HG02981 (cell line): ENCODE results near the gene MRM2.

Experiments used
- ATAC-seq: cut with Tn5 transposase; IDR thresholded peaks from one replicate; pipeline ENCODE4 v1.9.1; 2021; ENCODE audit warnings: mild to moderate bottlenecking, moderate library complexity; ENCODE audit not compliant: unreplicated experiment

The MRM2 gene

DNA sequence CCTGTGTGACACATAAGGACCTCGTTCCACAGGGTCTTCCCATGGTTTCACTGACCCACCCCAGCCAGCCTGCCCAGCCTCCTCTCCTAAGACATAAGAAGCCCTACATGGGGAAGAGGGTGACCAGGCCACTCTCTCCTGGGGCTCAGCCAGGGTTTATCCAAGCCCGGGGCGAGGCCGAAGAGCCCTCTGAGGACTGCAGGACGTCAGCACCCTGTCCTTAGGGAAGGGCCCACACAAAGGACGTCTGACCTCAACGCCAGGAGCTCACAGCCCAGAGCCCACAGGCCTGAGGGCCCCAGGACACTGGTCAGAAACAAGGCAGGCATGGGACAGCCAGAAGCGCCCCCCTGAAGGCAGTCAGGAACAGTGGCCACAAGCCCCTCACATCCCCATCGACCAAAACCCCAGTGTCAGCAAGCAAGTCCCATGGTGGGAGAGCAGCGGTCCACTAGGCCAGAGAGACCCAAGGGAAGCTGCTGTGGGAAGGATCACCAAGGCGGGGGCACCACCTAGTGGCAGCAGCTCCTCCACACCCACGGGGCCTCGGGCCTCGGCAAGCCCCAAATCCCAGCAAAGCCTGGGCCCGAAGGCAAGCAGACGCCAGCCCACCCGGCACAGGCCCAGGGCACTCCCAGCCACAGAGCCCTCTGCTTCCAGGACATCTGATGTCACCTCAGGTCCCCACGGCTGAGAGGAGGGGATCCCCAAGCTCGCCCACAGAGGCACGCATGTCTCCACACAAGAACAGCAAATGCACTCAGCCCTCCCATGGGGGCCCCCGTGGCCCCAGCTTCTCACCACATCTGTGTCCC lies 32.7 kb downstream of the MRM2 start:
- ATAC-seq = peak; percentile 54

DNA sequence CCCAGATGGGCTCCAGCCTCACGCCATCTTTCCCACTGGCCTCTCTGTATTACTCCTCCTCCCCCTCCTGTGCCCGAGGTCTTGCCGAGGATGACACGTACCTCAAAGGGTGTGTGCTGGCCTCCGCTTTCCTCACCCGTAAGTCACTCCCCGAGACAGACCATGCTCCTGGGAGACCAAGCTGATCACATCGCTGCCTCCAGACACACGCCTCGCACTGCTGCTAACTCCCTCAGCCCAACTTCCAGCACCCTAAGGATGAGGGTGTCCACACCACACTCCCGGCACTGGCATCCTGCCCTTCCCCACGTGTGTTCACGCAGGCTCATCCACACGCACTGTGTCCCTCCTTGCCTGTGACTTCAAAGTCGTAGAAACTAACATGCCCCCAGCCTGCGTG lies 33.3 kb downstream of the MRM2 start:
- no peak for ATAC-seq

DNA sequence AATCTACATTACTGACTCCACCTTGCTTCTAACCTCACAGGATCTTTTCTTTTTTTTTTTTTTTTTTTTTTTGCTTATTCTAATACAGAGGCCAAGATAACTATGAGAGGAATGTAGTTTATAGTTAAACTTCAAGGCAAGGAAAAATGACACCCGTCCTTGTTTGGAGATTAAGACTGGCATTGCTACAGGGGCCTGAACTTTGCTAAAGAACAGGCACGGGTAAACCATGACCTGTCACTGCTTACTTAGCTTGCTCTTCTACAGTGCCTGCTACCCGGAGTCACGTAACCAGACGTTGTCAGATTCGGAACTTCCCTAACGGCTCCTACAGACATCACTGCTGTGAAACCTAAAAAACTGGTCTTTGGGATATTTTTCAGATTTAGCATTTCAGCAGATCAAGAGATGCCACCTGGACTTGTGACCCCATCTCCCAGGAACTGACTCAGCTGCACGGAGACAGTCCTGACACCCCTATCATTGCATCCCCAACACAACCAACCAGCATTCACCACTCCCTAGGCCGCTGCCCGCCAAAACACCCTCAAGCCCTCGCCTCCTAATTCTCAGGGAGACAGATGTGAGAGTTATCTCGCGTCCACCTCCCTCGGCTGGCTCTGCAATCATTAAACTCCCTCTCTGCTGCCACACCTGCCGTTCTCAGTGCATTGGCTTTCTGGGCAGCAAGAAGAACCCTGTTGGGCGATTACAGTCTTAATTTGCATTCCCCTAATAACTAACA lies 36.8 kb downstream of the MRM2 start:
- no peak for ATAC-seq

DNA sequence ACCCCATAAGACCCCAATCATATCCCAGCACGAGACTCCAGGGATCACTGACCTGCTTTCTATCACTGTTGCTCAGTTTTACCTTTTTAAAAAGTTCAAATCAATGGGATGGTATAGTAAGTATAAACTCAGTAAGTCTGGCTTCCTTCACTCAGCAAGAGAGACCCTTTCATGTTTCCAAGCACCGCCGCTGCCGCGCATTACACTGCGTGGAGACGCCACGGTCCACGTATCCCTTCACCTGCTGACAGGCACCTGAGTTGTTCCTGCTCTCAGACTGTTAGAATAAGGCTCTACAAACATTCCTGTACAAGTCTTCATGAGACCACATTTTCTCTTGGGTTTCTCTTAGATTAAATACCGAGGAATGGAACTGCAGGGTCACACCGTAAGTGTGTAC lies 37.6 kb downstream of the MRM2 start:
- no peak for ATAC-seq

DNA sequence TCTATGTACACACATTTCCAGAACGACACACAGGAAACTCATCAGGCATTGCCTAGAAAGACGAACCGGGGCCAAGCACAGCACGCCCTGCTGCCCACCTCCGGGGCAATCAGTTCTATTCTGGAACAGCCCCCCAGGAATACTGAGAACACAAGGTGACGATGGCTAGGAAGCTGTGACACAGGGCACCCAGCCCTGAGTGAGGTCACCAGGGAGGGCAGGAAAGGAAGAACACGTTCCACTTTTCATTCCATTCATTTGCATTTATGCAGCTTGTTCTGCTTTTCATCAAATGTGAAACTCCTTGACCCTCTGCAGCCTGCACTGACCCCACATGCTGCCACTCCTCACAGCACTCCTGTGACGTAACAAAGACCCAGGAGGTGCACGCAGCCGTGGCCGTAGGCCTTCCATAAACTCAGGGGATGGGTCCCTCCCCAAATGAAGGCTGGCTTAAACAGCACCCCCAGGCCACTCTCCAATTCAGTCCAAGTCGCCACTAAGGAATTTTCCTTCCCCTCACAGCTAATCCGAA lies 38.2 kb downstream of the MRM2 start:
- ATAC-seq = no peak

DNA sequence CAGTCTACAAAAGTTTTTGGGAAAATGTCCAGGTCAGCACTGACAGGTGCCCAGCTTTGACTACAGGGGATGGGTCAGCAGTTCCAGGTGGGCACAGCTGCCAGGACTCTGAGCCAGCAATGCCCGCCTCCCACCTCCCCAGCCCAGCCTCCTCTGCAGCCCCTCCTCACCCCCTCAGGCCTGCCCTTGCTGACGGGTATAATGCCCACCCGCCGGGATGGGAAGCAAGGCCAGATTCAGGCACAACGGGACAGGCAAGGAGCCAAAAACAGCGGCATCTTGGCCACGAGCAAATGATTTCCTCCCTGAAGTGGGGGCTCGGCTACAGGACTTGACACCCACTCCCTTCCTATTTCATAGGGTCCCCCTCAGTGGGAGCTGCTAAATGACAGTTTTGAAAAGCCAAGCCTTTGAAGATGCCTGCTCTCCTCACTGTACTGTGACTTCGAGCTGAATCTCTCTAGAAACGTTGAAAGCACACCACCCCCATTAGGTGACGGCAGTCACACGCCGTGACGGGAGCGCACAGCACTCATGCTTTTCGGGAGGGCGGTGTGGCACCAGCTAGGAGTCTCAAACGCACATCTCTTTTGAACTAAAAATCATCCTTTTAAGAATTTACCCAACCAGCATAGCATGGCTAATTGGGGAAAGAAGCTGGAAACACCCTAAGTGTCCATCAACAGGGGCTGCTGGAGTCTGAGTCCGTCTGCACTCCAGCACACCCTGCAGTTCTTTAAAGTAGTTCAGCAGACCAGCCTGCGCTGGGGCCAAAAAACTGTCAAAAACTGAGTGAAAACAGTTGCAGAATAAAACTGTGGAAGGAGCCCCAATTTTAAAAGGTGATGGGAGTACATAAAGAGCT lies 38.9 kb downstream of the MRM2 start:
- ATAC-seq = no peak

DNA sequence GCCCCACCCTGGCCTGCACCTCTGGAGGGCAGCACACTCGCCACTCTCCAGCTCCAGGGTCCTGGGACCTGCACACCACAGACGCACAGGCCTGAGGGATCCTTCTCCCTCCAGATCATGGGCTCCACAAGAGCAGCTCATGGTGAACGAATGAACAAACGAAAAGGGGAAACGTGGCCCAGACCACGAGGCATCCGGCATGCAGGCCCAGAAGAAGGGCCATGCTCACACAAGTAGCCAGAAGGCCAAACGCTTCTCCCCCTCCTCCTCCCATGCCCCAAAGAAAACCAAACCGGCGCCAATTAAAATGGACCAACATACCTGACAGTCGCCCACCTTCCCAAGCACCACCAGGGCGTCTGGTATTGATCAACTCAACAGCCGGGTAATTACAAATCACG lies 39.6 kb downstream of the MRM2 start:
- ATAC-seq = no peak

DNA sequence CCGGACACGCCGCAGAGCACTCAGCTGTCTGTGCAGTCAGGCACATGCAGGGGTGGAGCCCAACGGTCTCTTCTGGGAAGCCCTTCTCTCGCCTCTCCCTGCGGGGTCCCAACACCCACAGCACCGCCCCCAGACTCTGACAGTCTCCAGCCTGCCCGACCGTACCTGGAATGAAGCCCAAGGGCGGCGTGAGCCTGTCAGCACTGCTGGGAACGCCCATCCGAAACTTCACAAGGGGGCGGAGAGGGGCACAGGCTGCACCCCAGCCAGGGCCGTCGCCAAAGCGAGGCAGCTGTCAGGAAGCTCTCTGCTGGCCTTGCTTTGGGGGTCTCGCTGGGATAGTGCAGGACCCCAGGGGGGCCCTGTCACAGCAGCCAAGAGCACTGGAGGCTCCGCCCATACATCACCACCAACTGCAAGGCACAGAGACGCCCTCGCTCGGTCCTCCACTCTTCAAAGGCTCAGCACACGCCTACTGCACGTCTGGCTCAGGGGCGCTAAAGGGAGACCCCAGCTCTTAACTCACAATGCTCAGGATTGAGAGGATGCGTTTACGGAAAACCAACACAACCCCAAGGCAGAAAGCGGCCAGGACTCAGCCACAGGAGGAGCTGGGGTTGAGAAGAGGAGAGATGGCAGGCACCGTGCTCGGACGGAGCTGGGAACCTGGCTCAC lies 40.2 kb downstream of the MRM2 start:
- no peak for ATAC-seq

DNA sequence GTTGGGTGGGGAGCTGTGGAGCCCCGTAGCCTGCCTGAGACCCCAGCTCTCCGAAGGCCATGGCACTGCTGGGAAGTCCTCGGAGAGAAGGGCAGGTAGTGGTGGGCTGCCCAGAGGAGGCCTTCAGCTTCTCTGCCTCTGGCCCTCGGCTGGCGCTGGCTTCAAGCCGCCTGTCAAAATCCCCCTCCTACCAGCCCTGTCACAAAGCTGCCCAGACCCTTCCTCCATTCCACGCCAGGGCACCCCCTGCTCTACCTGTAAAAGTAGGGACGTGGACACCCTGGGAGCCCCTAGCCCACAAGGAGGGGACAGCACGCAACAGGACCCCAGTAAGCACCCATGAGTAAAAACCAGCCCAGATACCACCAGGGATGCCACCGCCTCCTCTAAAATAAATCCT lies 40.9 kb downstream of the MRM2 start:
- ATAC-seq = no peak

DNA sequence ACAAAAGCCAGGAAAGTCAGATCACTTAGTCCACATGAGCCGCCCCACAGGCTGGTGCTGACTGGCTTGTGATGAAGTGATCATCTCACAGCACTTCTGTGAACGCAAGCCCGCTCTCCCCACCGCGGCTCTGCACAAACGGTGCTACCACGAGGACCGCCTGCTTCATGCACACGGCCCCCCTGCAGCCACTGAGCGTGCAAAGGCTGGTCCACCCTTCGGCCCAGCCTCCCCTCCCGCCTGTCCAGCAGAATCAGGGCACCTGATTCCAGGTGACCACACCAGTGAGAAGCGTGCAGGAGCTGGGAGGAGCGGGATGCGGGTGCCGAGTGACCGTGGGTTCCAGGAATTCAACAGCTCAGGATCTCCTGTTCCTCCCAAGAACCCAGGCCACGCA lies 41.4 kb downstream of the MRM2 start:
- ATAC-seq = no peak

DNA sequence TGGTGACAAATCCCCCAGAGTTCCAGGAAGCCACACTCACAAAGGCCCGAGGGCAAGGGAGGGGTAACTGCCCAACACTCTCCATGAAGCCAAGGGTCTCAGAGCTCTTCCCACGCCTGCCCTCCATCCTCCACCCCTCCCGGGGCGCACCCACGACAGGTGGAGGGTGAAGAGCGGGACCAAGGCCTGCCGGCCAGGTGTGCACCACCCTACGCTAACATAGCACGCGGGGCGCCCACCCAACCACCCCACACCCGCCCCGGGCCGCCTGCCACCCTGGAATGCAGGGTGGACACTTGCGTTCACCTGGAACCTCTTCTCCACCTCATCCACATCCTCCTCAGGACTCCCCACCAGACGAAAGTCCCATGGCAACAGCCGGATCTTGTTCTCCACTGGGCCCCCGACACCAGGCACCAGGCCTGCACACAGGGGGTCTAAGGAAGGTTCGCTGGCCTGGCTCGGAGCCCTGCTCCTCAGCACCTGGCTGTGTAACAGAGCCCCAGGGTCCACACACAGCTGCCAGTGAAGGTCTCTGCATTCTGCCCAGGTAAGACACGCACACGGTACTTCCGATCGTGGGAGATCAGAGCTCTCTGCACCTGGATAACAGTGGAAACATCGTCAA lies 41.9 kb downstream of the MRM2 start:
- no peak for ATAC-seq

DNA sequence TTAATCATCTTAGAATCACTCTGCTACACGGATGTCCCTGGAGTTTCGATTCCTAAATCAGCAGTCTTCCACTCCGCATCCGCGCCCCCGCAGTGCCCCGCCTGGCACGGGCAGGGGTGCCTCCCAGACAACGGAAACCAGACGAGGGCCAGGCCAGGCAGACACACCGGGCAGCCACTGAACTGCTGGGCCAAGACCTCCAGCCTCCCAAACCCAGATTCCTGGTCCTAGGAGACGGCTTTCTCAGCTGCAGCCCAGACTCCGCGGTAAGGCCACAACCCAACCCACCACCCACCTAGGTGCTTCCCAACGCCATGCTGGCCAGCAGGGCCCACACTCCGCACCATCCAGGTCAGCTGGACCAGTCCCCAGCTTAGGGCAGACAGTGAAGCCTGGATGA lies 42.5 kb downstream of the MRM2 start:
- ATAC-seq = no peak

DNA sequence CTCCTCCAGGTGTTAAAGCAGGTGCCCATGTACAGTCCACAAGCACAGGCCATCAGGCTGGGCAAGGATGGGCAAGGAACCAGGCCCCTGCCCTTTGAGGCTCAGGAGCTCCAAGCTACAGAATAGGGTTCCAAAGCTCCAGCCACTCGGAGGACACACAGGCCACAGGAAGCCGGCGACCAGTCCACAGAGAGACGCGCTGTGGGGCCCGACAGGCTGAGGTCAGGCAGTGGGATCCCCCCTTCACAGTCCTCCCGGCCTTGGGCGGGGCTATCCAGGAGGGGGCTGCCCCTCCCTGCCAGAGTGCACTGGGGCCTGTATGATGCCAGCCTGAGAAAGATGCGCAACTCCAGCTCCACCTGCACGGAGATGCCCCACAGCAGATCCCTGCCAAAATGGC lies 43.2 kb downstream of the MRM2 start:
- ATAC-seq = no peak

DNA sequence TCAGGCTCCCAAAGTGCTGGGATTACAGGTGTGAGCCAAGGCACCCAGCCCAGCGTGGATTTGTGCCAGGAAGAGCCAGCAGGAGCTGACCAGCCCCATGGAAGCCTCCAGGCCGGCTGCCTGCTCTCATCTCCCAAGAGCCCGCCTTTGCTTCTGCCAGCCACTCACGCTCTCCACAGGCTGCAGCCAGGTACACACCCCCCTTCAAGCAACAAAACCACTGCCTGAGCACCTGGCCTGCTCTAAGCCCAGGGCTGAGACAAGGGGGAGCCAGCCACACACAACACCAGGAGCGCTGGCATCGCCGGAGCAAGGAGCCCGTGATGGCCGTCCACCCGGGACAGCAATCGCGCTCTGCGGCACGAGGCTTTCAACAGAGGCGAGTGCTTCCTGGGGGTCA lies 43.8 kb downstream of the MRM2 start:
- no peak for ATAC-seq

DNA sequence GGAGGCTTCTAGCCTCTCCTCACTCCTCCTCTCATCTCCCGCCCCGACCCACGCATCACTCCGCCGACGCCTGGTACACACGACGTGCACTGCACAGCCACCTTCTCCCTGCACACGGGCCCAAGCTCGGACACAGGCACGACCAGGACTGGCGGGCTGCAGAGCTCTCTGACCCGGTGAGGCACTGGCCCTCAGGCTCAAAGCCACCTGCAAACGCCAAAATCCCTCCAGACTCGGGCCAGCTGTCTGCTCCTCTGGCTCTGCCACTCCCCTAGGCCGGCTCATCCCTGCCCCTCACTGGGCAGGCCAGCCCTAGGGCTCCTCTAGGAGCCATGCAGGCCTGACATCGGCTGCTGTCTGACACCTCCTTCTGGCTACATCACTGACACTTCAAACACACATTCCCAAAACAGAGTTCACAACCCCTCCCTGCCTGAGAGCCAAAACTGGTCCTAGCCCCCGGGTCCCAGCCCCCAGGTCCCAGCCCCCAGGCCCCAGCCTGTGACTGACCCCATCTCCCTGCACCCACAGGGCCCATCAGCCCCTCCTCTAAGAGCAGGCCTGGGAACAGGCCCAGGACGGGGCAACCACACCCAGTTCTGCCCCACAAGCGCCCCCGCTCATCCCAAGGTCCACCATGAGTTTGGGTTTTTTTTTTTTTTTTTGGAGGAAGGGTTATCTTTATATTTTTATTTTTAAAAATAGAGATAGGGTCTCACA lies 44.4 kb downstream of the MRM2 start:
- ATAC-seq = no peak

DNA sequence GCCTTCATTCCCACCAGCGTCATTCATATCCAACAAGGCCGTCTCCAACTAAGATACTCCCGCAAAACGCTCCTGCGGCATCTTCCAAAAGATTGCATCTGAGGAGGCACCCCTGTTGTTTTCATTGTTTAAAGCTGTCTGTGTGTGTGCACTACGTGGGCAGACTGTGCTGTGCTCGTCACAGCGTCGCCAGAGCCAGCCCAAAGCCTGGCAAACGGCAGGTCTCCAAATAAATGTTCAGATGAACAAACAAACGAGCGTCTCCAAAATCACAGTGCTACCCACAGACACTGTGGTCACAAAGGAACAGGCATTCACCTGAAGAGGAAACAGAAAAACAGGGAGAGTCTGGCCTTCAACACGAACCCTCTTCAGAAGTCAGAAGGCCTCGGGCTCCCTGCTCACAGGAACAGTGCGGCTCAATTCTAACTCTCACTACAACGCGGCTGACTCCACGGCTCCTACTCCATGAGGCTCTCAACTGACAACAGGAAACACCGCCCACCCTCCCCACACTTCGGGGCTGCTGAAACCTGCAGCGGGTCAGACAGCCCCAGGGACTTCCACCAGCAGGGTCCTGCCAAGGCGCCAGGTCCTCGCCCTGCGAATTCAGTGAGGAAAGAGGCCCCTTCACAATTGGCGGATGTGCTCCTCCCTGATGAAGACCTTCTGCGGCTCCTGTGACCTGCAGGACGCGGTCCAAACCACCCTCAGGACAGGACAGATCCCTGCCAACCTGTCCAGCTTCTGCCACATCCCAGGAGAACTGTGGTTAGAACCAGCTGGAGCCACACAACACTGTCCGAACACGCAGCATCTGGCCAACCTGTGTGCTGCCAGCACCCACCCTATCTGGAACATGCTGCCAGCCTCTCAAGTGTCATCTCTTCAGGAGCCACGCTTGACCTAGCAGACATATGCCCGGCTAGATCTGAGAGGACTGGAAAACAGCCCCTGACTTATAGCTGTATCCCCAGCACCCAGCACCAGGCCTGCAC lies 45.3 kb downstream of the MRM2 start:
- ATAC-seq = no peak

DNA sequence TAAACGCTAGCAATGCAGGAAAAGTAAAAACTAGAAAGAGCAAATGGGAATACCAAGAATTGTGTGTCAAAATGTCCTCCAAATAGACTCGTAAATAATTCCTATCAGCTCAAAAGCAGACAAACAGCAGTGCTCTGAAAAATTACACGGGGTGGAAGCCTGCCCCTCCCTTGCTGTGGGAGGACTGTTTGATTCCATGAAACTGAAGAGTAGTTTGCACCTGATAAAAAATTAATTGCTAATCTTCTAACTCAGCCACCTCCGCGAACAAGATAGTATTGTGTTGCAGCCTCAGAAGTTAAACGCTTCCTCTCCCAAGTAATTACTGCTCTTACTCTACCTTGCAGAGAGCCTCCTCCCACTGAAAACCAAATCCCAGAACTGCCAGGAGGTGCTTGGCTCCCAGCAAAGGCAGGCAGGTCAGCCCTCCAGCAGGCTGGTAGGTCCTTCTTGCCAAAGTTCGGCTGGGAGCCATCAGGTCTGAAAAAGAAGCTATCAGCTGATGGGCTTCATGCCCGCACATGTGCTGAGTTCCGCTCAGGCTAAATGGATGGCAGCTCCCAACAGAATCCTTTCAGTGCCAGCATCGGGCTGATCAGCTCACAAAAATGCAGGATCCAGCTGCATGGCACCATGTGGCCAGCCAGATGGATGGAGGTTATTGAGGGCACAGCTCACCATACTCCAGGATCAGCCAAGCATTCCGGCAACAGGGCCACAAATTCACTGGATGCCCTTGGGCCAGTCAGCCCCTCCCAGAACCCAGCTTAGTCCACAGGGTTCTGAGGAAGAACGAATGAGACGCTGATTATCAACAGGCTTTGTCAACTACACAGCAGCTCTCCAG lies 46.4 kb downstream of the MRM2 start:
- ATAC-seq = no peak
